HCT116 (cell line): ENCODE data around the gene SERGEF. TPM values are rescaled to one million over a fixed set of nuclear protein-coding genes. Genes with fewer than 3 reads are reported as not detected.

ENCODE experiments used
- ATAC-seq: fragments of 200-7000 bp; cut with Tn5 transposase; 2 replicates; pipeline ENCODE4 v1.9.1; 2020; ENCODE audit warnings: mild to moderate bottlenecking, moderate library complexity
- BruUV-seq: library from RNA; stranded (reverse); fragments of 400-500 nt; replicated peaks from 2 replicates; lab custom pipeline; 2021; lab: Mats Ljungman, UMichigan
- CTCF ChIA-PET: fragments of 300-600 bp; sonication (Branson Sonifier 250); formaldehyde crosslinking; loops from one replicate; lab custom pipeline; 2021; ENCODE audit warnings: antibody characterized with exemption; lab: Charles Lee
- POLR2A ChIA-PET: fragments of 300-600, 350-600 bp; sonication (Branson Sonifier 250); formaldehyde crosslinking; loops from one replicate; lab custom pipeline; 2021; ENCODE audit warnings: antibody characterized with exemption; lab: Charles Lee
- RAD21 ChIA-PET, 2 experiments: fragments of 300-600 bp; sonication (Branson Sonifier 250); formaldehyde crosslinking; loops; one replicate each; lab custom pipeline; 2023; ENCODE audit warnings: low total read pairs in 2 of 2; ENCODE audit not compliant: uncharacterized antibody in 2 of 2, unreplicated experiment in 2 of 2, low non-redundant PET in 1 of 2; lab: Charles Lee
- DNase-seq: peaks from one replicate; pipeline ENCODE4 v3.0.0-alpha.2; 2010; ENCODE audit warnings: low read depth, low spot score
- H2AFZ ChIP-seq: fragments of 200-600 bp; shearing (Covaris generic), sonication (generic); 2 replicates; pipeline ENCODE4 v1.6.1; 2017; ENCODE audit warnings: low read depth, mixed run types, mixed read lengths, antibody characterized with exemption, low read length; ENCODE audit not compliant: poor library complexity, severe bottlenecking
- H3K27ac ChIP-seq: 2 replicates; pipeline ENCODE4 v1.5.1; 2012; ENCODE audit warnings: low read depth, low read length
- H3K27me3 ChIP-seq: fragments of 200-600 bp; sonication (generic); 2 replicates; pipeline ENCODE4 v1.6.1; 2016; ENCODE audit warnings: mixed run types, low read length, mixed read lengths; ENCODE audit not compliant: insufficient read depth
- H3K36me3 ChIP-seq, 2 experiments: fragments of 200-500 bp in 1 of 2; fragments of 200-600 bp in 1 of 2; sonication (Bioruptor generic) in 1 of 2; sonication (generic) in 1 of 2; 2 replicates each; pipeline versions ENCODE4 v1.5.1 to v1.6.1; 2014 to 2016; ENCODE audit warnings: low read length in 2 of 2, inconsistent platforms in 1 of 2, mixed read lengths in 1 of 2, mixed run types in 1 of 2; ENCODE audit not compliant: insufficient read depth in 2 of 2, control insufficient read depth in 1 of 2
- H3K4me1 ChIP-seq, 2 experiments: fragments of 200-600 bp in 1 of 2; sonication (generic) in 1 of 2; 2 replicates each; pipeline versions ENCODE4 v1.5.1 to v1.6.1; 2012 to 2017; ENCODE audit warnings: low read length in 2 of 2, inconsistent platforms in 1 of 2, mild to moderate bottlenecking in 1 of 2, mixed read lengths in 1 of 2, mixed run types in 1 of 2, moderate library complexity in 1 of 2; ENCODE audit not compliant: insufficient read depth in 2 of 2, control insufficient read depth in 1 of 2
- H3K4me2 ChIP-seq: fragments of 200-600 bp; sonication (generic); 2 replicates; pipeline ENCODE4 v1.6.1; 2017; ENCODE audit warnings: mixed run types, low read length, mixed read lengths
- H3K4me3 ChIP-seq, 2 experiments: fragments of 200-600 bp in 1 of 2; sonication (generic) in 1 of 2; replicated peaks in 1 of 2; 2 replicates each; pipeline ENCODE4 v1.5.1; 2011 to 2016; ENCODE audit warnings: low read length in 2 of 2, control low read depth in 1 of 2, low read depth in 1 of 2, mild to moderate bottlenecking in 1 of 2, mixed read lengths in 1 of 2, mixed run types in 1 of 2
- H3K79me2 ChIP-seq: fragments of 200-600 bp; sonication (generic); 2 replicates; pipeline ENCODE4 v1.6.1; 2017; ENCODE audit warnings: mild to moderate bottlenecking, mixed run types, low read length, moderate library complexity, mixed read lengths; ENCODE audit not compliant: insufficient read depth
- H3K9ac ChIP-seq: fragments of 200-600 bp; sonication (generic); 2 replicates; pipeline ENCODE4 v1.6.1; 2016; ENCODE audit warnings: low read length, mixed read lengths
- H3K9me2 ChIP-seq: fragments of 200-600 bp; sonication (generic), shearing (Covaris generic); 2 replicates; pipeline ENCODE4 v1.6.1; 2017; ENCODE audit warnings: mixed run types, mild to moderate bottlenecking, moderate library complexity; ENCODE audit not compliant: insufficient read depth
- H3K9me3 ChIP-seq, 2 experiments: fragments of 200-500 bp in 1 of 2; fragments of 200-600 bp in 1 of 2; sonication (Bioruptor generic) in 1 of 2; sonication (generic) in 1 of 2; 2 replicates each; pipeline ENCODE4 v1.6.1; 2014 to 2017; ENCODE audit warnings: low read length in 2 of 2, mixed read lengths in 2 of 2, inconsistent platforms in 1 of 2, low read depth in 1 of 2, mild to moderate bottlenecking in 1 of 2, mixed run types in 1 of 2, moderate library complexity in 1 of 2; ENCODE audit not compliant: control insufficient read depth in 1 of 2, insufficient read depth in 1 of 2
- H4K20me1 ChIP-seq: fragments of 200-600 bp; sonication (generic), shearing (Covaris generic); 2 replicates; pipeline ENCODE4 v1.6.1; 2017; ENCODE audit warnings: mixed run types, mild to moderate bottlenecking, moderate library complexity; ENCODE audit not compliant: insufficient read depth
- CBX3 ChIP-seq: IDR thresholded peaks from 2 replicates; pipeline ENCODE4 v1.6.1; 2012; ENCODE audit warnings: low read depth
- ELF1 ChIP-seq: IDR thresholded peaks from 2 replicates; pipeline ENCODE4 v1.6.1; 2012; ENCODE audit warnings: low read depth, borderline replicate concordance
- FOSL1 ChIP-seq: IDR thresholded peaks from 2 replicates; pipeline ENCODE4 v1.6.1; 2012; ENCODE audit warnings: low read depth
- POLR2AphosphoS5 ChIP-seq: IDR thresholded peaks from 2 replicates; pipeline ENCODE4 v1.6.1; 2011; ENCODE audit warnings: mild to moderate bottlenecking, low read depth, low read length, moderate library complexity
- RAD21 ChIP-seq: IDR thresholded peaks from 2 replicates; pipeline ENCODE4 v1.6.1; 2012; ENCODE audit warnings: low read depth, mild to moderate bottlenecking
- SIN3A ChIP-seq: IDR thresholded peaks from 2 replicates; pipeline ENCODE4 v1.6.1; 2012; ENCODE audit warnings: low read depth
- ZNF274 ChIP-seq: fragments of 200-500 bp; sonication (Bioruptor generic); IDR thresholded peaks from 2 replicates; pipeline ENCODE4 v1.6.1; 2014; ENCODE audit warnings: mild to moderate bottlenecking, low read depth, low read length, inconsistent platforms
- intact Hi-C: fragments of 100-400 bp; cut with micrococcal nuclease; formaldehyde crosslinking; loops from 2 replicates; pipeline ENCODE4 v1.10.0; 2022
- total RNA-seq: library from RNA; stranded (reverse); gene quantifications from one replicate; pipeline ENCODE4 v1.2.1, GENCODE V29; 2021; ENCODE audit not compliant: unreplicated experiment
- TF ChIP-seq, protein P1 (sequence below), 3 experiments: fragments of 200-600 bp in 1 of 3; sonication (generic) in 1 of 3; IDR thresholded peaks in 2 of 3; conservative IDR thresholded peaks in 1 of 3; 2 replicates each; pipeline ENCODE4 v1.5.1; 2012 to 2017; ENCODE audit warnings: low read depth in 2 of 3, low read length in 2 of 3, antibody characterized with exemption in 1 of 3, borderline replicate concordance in 1 of 3, control low read depth in 1 of 3, mild to moderate bottlenecking in 1 of 3, mixed read lengths in 1 of 3, mixed run types in 1 of 3, moderate library complexity in 1 of 3; ENCODE audit not compliant: insufficient read depth in 1 of 3
- TF ChIP-seq, protein P2 (sequence below): IDR thresholded peaks from 2 replicates; pipeline ENCODE4 v1.6.1; 2012
- TF ChIP-seq, protein P3 (sequence below): IDR thresholded peaks from 2 replicates; pipeline ENCODE4 v1.6.1; 2012; ENCODE audit warnings: low read depth
- TF ChIP-seq, protein P4 (sequence below): IDR thresholded peaks from 2 replicates; pipeline ENCODE4 v1.6.1; 2012

SERGEF gene
- total RNA-seq, 1 experiment from 2014 or later: 32.8 TPM

DNA sequence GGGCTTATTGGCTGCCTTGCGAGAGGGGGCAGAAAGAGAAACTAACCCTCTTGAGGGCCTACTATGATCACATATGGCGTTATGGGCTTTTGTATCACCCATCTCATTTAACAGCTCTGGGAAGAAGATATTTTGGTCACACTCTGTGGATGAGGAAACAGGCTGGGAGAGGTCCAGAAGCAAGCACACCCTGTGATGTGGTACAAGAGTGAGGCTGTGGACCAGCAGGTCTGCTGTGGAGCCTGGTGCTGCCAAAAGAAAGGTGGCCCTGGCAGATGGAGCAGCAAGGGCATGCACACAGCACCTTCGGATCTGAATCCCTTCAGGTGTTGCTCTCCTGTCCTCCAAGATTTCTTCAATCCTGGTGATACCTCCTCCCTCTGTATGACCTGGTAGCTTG, 214.1 kb downstream of the SERGEF start:
- RAD21 ChIA-PET: no interaction called here
- no peaks in the 10 kb centered on the region for H3K9me3 ChIP-seq
- no peak overlapping the region for H3K4me2 ChIP-seq
- no peak overlapping the region for H3K27ac ChIP-seq
- no peaks in the 10 kb centered on the region for H3K9me2 ChIP-seq
- no peak overlapping the region for H3K4me3 ChIP-seq
- H3K36me3 ChIP-seq: no peaks in the 10 kb centered on the region
- CTCF ChIA-PET: no interaction called here
- TF ChIP-seq, protein P1, sequence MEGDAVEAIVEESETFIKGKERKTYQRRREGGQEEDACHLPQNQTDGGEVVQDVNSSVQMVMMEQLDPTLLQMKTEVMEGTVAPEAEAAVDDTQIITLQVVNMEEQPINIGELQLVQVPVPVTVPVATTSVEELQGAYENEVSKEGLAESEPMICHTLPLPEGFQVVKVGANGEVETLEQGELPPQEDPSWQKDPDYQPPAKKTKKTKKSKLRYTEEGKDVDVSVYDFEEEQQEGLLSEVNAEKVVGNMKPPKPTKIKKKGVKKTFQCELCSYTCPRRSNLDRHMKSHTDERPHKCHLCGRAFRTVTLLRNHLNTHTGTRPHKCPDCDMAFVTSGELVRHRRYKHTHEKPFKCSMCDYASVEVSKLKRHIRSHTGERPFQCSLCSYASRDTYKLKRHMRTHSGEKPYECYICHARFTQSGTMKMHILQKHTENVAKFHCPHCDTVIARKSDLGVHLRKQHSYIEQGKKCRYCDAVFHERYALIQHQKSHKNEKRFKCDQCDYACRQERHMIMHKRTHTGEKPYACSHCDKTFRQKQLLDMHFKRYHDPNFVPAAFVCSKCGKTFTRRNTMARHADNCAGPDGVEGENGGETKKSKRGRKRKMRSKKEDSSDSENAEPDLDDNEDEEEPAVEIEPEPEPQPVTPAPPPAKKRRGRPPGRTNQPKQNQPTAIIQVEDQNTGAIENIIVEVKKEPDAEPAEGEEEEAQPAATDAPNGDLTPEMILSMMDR (IDR thresholded peaks at IDR 0.05 in 2 of 3, conservative IDR thresholded peaks at IDR 0.05 in 1 of 3; ENCODE audit: borderline replicate concordance in 1 of 3, insufficient read depth in 1 of 3, low read depth in 2 of 3, low read length in 2 of 3): no peak
- TF ChIP-seq, protein P2, sequence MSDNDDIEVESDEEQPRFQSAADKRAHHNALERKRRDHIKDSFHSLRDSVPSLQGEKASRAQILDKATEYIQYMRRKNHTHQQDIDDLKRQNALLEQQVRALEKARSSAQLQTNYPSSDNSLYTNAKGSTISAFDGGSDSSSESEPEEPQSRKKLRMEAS: no peak
- TF ChIP-seq RAD21: no peak
- TF ChIP-seq FOSL1: no peak
- TF ChIP-seq, protein P3, sequence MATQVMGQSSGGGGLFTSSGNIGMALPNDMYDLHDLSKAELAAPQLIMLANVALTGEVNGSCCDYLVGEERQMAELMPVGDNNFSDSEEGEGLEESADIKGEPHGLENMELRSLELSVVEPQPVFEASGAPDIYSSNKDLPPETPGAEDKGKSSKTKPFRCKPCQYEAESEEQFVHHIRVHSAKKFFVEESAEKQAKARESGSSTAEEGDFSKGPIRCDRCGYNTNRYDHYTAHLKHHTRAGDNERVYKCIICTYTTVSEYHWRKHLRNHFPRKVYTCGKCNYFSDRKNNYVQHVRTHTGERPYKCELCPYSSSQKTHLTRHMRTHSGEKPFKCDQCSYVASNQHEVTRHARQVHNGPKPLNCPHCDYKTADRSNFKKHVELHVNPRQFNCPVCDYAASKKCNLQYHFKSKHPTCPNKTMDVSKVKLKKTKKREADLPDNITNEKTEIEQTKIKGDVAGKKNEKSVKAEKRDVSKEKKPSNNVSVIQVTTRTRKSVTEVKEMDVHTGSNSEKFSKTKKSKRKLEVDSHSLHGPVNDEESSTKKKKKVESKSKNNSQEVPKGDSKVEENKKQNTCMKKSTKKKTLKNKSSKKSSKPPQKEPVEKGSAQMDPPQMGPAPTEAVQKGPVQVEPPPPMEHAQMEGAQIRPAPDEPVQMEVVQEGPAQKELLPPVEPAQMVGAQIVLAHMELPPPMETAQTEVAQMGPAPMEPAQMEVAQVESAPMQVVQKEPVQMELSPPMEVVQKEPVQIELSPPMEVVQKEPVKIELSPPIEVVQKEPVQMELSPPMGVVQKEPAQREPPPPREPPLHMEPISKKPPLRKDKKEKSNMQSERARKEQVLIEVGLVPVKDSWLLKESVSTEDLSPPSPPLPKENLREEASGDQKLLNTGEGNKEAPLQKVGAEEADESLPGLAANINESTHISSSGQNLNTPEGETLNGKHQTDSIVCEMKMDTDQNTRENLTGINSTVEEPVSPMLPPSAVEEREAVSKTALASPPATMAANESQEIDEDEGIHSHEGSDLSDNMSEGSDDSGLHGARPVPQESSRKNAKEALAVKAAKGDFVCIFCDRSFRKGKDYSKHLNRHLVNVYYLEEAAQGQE: no peak
- no peak for TF ChIP-seq SIN3A
- TF ChIP-seq ZNF274: no peak
- no peak for TF ChIP-seq POLR2AphosphoS5
- no peak for TF ChIP-seq ELF1
- TF ChIP-seq, protein P4, sequence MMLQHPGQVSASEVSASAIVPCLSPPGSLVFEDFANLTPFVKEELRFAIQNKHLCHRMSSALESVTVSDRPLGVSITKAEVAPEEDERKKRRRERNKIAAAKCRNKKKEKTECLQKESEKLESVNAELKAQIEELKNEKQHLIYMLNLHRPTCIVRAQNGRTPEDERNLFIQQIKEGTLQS: no peak
- TF ChIP-seq CBX3: no peak
- H3K9ac ChIP-seq: no peak overlapping the region
- ATAC-seq: no peak
- POLR2A ChIA-PET: no interaction called here
- no peaks in the 10 kb centered on the region for H3K4me1 ChIP-seq
- no TSS peak for BruUV-seq
- H3K79me2 ChIP-seq: no peaks in the 10 kb centered on the region
- no peak for DNase-seq
- H4K20me1 ChIP-seq: no peaks in the 10 kb centered on the region
- H3K27me3 ChIP-seq: no peaks in the 10 kb centered on the region
- H2AFZ ChIP-seq: no peak overlapping the region
- intact Hi-C loops: no loop called here
